H9 (cell line): ENCODE data around the gene CENPM. TPM values are rescaled to one million over a fixed set of nuclear protein-coding genes. Genes with fewer than 3 reads are reported as not detected.

ENCODE experiments used
- DNase-seq: peaks from one replicate; pipeline ENCODE4 v3.0.0-alpha.2; 2017
- H2AFZ ChIP-seq: one replicate; pipeline ENCODE4 v1.6.1; 2013; ENCODE audit warnings: mild to moderate bottlenecking, low read length, control low read depth, moderate library complexity
- H2AK5ac ChIP-seq: 2 replicates; pipeline ENCODE4 v1.6.1; 2013; ENCODE audit warnings: low read length, control low read depth, mixed read lengths; ENCODE audit not compliant: insufficient read length
- H2BK120ac ChIP-seq: one replicate; pipeline ENCODE4 v1.6.1; 2013; ENCODE audit warnings: low read depth, mild to moderate bottlenecking, low read length, control low read depth, inconsistent platforms; ENCODE audit not compliant: poor library complexity, severe bottlenecking
- H2BK12ac ChIP-seq: 2 replicates; pipeline ENCODE4 v1.6.1; 2013; ENCODE audit warnings: low read length, control low read depth, mixed read lengths, low read depth; ENCODE audit not compliant: insufficient read length
- H2BK15ac ChIP-seq: 2 replicates; pipeline ENCODE4 v1.6.1; 2013; ENCODE audit warnings: low read depth, low read length, control low read depth
- H2BK20ac ChIP-seq: one replicate; pipeline ENCODE4 v1.6.1; 2013; ENCODE audit warnings: low read depth, mild to moderate bottlenecking, low read length, control low read depth, inconsistent platforms; ENCODE audit not compliant: poor library complexity, severe bottlenecking
- H2BK5ac ChIP-seq: 2 replicates; pipeline ENCODE4 v1.6.1; 2013; ENCODE audit warnings: low read length, control low read depth, mixed read lengths; ENCODE audit not compliant: insufficient read length
- H3K14ac ChIP-seq: 2 replicates; pipeline ENCODE4 v1.6.1; 2013; ENCODE audit warnings: low read length, control low read depth; ENCODE audit not compliant: insufficient read depth
- H3K18ac ChIP-seq: 2 replicates; pipeline ENCODE4 v1.6.1; 2013; ENCODE audit warnings: low read depth, mild to moderate bottlenecking, mixed read lengths, low read length, control low read depth; ENCODE audit not compliant: insufficient read length
- H3K23ac ChIP-seq: 2 replicates; pipeline ENCODE4 v1.6.1; 2013; ENCODE audit warnings: low read length, control low read depth, mixed read lengths, low read depth; ENCODE audit not compliant: insufficient read length
- H3K23me2 ChIP-seq: 2 replicates; pipeline ENCODE4 v1.6.1; 2013; ENCODE audit warnings: low read depth, mild to moderate bottlenecking, mixed read lengths, low read length, control low read depth; ENCODE audit not compliant: insufficient read length, poor library complexity, severe bottlenecking
- H3K27ac ChIP-seq: 2 replicates; pipeline ENCODE4 v1.5.1; 2013; ENCODE audit warnings: low read length, control low read depth, mixed read lengths, low read depth; ENCODE audit not compliant: insufficient read length
- H3K27me3 ChIP-seq: 2 replicates; pipeline ENCODE4 v1.6.1; 2013; ENCODE audit warnings: low read length, control low read depth, inconsistent platforms; ENCODE audit not compliant: insufficient read depth
- H3K4ac ChIP-seq: 2 replicates; pipeline ENCODE4 v1.6.1; 2013; ENCODE audit warnings: low read depth, mild to moderate bottlenecking, control low read depth, inconsistent platforms, low read length, moderate library complexity
- H3K4me1 ChIP-seq: 2 replicates; pipeline ENCODE4 v1.6.1; 2013; ENCODE audit warnings: low read length, control low read depth, inconsistent platforms; ENCODE audit not compliant: insufficient read depth
- H3K4me2 ChIP-seq: 2 replicates; pipeline ENCODE4 v1.6.1; 2013; ENCODE audit warnings: low read length, control low read depth, mixed read lengths; ENCODE audit not compliant: insufficient read length, insufficient read depth
- H3K56ac ChIP-seq: 2 replicates; pipeline ENCODE4 v1.6.1; 2013; ENCODE audit warnings: low read depth, mild to moderate bottlenecking, mixed read lengths, low read length, control low read depth; ENCODE audit not compliant: insufficient read length
- H3K79me1 ChIP-seq: 2 replicates; pipeline ENCODE4 v1.6.1; 2013; ENCODE audit warnings: low read depth, mild to moderate bottlenecking, moderate library complexity, low read length, control low read depth, inconsistent platforms; ENCODE audit not compliant: insufficient read depth, poor library complexity, severe bottlenecking
- H3K79me2 ChIP-seq: 2 replicates; pipeline ENCODE4 v1.6.1; 2013; ENCODE audit warnings: low read length, control low read depth, inconsistent platforms; ENCODE audit not compliant: insufficient read depth
- H3K9ac ChIP-seq: 2 replicates; pipeline ENCODE4 v1.6.1; 2013; ENCODE audit warnings: low read length, control low read depth, mixed read lengths; ENCODE audit not compliant: insufficient read length; ENCODE audit errors: extremely low read depth
- H3K9me3 ChIP-seq: one replicate; pipeline ENCODE4 v1.6.1; 2013; ENCODE audit warnings: low read depth, low read length, inconsistent platforms; ENCODE audit not compliant: control insufficient read depth
- H3T11ph ChIP-seq: one replicate; pipeline ENCODE4 v1.6.1; 2013; ENCODE audit warnings: mild to moderate bottlenecking, low read length, control low read depth, inconsistent platforms
- H4K20me1 ChIP-seq: one replicate; pipeline ENCODE4 v1.6.1; 2013; ENCODE audit not compliant: control insufficient read depth, insufficient read length, insufficient read depth
- H4K5ac ChIP-seq: 2 replicates; pipeline ENCODE4 v1.6.1; 2013; ENCODE audit warnings: low read depth, mild to moderate bottlenecking, mixed read lengths, low read length, control low read depth; ENCODE audit not compliant: insufficient read length
- H4K8ac ChIP-seq: replicated peaks from 2 replicates; pipeline ENCODE4 v1.6.1; 2013; ENCODE audit warnings: low read length, control low read depth, mixed read lengths, low read depth; ENCODE audit not compliant: insufficient read length
- H4K91ac ChIP-seq: 2 replicates; pipeline ENCODE4 v1.6.1; 2013; ENCODE audit warnings: low read depth, mild to moderate bottlenecking, moderate library complexity, mixed read lengths, low read length, control low read depth; ENCODE audit not compliant: insufficient read length
- H3K27ac Mint-ChIP-seq, 3 experiments: 2 replicates in 2 of 3; 3 replicates in 1 of 3; pipeline ENCODE4 v1.8.0; 2020 to 2021; ENCODE audit warnings: mixed read lengths in 3 of 3, mild to moderate bottlenecking in 1 of 3, moderate library complexity in 1 of 3
- H3K27me3 Mint-ChIP-seq: 2 replicates; pipeline ENCODE4 v1.8.0; 2021; ENCODE audit warnings: low read depth, mild to moderate bottlenecking, moderate library complexity, mixed read lengths
- H3K36me3 Mint-ChIP-seq, 3 experiments: 2 replicates in 2 of 3; 3 replicates in 1 of 3; pipeline ENCODE4 v1.8.0; 2020 to 2021; ENCODE audit warnings: low read depth in 3 of 3, mixed read lengths in 3 of 3; ENCODE audit not compliant: insufficient read depth in 1 of 3
- H3K4me1 Mint-ChIP-seq, 2 experiments: 2 replicates each; pipeline ENCODE4 v1.8.0; 2020; ENCODE audit warnings: mixed read lengths in 2 of 2
- H3K4me3 Mint-ChIP-seq, 2 experiments: 2 replicates in 1 of 2; 3 replicates in 1 of 2; pipeline ENCODE4 v1.8.0; 2020 to 2021; ENCODE audit warnings: mild to moderate bottlenecking in 2 of 2, mixed read lengths in 2 of 2, moderate library complexity in 1 of 2
- H3K9me3 Mint-ChIP-seq, 2 experiments: 2 replicates in 1 of 2; 3 replicates in 1 of 2; pipeline ENCODE4 v1.8.0; 2020; ENCODE audit warnings: mild to moderate bottlenecking in 2 of 2, mixed read lengths in 2 of 2, moderate library complexity in 1 of 2
- CTCF ChIP-seq: fragments of 200-600 bp; sonication (generic); conservative IDR thresholded peaks from 3 replicates; pipeline ENCODE4 v1.8.0; 2021; ENCODE audit warnings: antibody characterized with exemption, mild to moderate bottlenecking
- WGBS: extraction: QIAGEN DNeasy Blood & Tissue Kit; methylation state at CpG from one replicate; pipeline ENCODE4 v1.1.7; 2013; ENCODE audit warnings: missing lambda C conversion rate, low lambda C conversion rate, mixed read lengths; ENCODE audit not compliant: insufficient read length; ENCODE audit errors: extremely low coverage; 5-methylcytosine and 5-hydroxymethylcytosine counted together
- total RNA-seq: library from RNA; stranded (reverse); gene quantifications from 2 replicates; pipeline ENCODE4 v1.2.1, GENCODE V29; 2021

CENPM gene
- total RNA-seq, 1 experiment from 2014 or later: 36.5 TPM

DNA sequence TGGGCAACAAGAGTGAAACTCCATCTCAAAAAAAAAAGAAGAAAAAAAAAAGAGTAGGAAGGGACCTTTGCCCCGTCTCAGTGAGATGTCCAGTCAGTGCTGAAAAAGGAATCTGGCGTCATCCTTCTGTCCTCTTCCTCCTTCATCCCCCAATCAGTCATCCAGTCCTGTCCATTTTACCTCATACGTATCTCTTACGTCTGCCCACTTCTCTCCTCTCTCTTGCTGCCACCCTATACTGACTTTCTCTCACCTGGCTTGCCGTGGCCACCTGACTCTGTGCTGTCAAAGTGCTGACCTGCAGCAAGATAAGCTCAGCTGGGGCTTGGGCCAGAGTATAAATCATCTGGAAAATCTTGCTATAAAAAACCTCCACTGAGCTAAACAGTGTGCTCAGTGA lies 35.9 kb upstream of the CENPM start:
- Histone ChIP-seq H3K23ac (no peak overlapping the region), H3K4ac (no peak overlapping the region), H3K23me2 (no peaks in the 10 kb centered on the region), H2BK5ac (no peak overlapping the region), H2BK12ac (no peak overlapping the region), H3K9ac (no peak overlapping the region), H3K27me3 (no peaks in the 10 kb centered on the region), H4K5ac (no peak overlapping the region), H3K79me1 (no peaks in the 10 kb centered on the region), H2AFZ (no peak overlapping the region), H3K14ac (no peak overlapping the region), H3K79me2 (no peaks in the 10 kb centered on the region), H2BK20ac (no peak overlapping the region), H3T11ph (no peak overlapping the region), H2AK5ac (no peak overlapping the region), H3K4me1 (peaks cover 1% of the 10 kb centered on the region; the same call in 1 of the 2 replicates), H3K56ac (no peak overlapping the region), H4K20me1 (no peaks in the 10 kb centered on the region), H4K91ac (no peak overlapping the region), H3K18ac (no peak overlapping the region), H4K8ac (no peak overlapping the region), H2BK120ac (no peak overlapping the region), H3K4me2 (no peak overlapping the region), H2BK15ac (no peak overlapping the region), H3K9me3 (no peaks in the 10 kb centered on the region), H3K27ac (no peak overlapping the region)
- no peak for DNase-seq
- Mint-ChIP-seq H3K36me3 (peaks cover 10 to 23% (median 18%) of the 10 kb centered on the region in 3 experiments), H3K27ac (no peak overlapping the region; a peak in 1 of 7 replicates), H3K4me3 (no peak overlapping the region), H3K27me3 (peaks cover 18% of the 10 kb centered on the region), H3K4me1 (peaks cover 8 to 12% of the 10 kb centered on the region in 2 experiments), H3K9me3 (no peaks in the 10 kb centered on the region; a peak in 1 of 5 replicates)
- no CpG with 5 or more reads among the region's 5 CpGs for WGBS
- no peak for TF ChIP-seq CTCF
